ENCODE results near the gene SAMD5.

SAMD5 gene

DNA sequence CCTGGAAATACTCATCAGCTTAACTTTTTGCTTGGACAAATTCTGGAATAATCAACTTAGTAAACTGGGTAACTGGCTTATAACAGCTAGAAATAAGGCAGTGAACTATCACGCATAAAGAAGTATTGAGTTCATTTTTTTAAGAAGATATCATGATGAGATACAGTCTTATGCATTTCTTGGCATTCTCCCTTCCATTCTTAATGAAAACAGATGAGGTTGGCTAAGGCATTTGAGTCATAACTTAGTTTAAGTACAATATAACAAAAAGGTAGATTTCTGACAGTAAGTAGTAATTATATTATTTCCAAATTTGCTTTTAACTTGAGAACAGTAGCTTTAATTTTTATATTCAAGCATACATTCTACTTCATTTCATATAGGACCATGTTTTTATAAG, 56.1 kb downstream of the SAMD5 start:
- FAIRE-seq (no peak), DNase-seq (ENCODE audit: insufficient read length, low spot score) (no peak)

DNA sequence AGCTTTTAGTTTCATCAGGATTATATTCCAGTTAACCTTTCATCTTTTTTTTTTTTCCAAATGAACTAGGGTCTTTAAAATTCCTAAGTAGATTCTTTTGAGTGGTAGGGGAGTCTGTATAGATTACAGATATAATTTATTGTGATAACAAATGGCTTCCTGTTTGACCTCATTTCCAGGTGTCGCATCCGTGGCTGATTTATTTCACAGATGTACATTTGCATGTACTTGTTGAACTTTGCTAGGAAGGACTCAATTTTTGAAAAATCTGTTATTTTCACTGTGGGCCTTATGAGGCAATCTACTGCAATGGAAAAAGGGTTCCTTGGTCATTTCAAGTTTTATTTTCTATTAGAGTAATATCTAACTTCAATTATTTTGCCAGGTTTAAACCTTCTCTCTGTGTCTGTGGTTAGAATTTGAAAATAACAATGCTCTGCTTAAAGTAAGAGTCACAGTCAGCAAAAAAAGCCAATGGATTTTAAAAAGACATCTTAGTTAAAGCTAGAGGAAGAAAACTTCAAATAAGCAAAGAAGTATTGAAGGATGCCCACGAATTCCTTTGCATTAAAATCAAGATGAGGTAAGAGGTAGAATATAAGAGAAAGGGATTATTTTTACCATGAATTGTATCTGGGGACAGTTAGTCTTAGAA, 57.9 kb downstream of the SAMD5 start:
- DNase-seq (ENCODE audit: insufficient read length, low spot score) = no peak
- peak; percentile 40 for FAIRE-seq

DNA sequence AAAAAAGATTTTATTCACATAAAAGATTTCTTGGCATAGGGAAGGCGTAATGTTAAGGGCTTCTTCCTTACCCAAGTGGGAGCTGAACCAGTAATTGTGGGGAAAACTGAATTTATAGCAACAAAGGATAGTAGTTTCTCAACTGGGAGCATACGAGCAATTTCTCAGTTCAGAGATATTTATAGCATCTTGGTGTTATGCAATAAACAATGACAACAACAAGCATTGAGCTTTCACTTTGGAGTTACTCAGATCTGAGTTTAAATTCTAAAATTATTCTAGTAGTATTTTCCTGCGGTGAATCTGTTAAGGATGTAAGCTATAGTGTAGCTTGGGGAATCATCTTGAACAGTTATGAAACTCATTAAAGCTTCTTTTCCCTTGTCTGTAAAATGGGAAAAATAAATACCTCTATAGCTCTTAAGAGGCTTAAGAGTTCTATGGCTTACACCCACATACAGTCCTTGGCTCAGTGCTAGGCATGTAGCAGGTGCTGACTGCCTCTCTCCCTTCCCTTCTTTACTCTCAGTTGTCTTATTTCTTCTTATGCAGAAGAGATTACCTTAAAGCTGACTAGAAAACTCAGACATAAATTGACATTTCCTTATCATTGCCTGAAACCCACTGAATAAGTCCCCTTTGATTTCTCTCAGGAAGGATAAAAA, 58.8 kb downstream of the SAMD5 start:
- DNase-seq (ENCODE audit: insufficient read length, low spot score) = no peak
- no peak for FAIRE-seq

DNA sequence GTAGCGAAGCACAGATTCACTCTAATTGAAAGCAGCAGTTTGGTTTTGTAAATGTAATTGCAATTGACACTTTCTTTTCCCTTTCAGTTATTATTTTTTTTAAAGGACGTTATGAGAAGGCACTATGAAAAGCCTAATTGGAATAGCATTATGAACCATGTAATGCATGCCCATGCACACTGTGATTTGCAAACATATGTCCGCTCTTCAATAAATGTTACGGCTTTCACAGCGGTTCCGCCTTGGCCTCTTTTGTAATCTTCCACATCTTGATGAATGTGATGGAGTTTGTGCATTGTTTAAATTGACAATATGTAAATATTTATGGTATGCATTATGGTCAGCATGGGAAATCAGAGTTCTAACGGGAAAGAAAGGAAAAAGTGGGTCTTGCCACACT, 61.3 kb downstream of the SAMD5 start:
- no peak for FAIRE-seq
- no peak for DNase-seq (ENCODE audit: insufficient read length, low spot score)

DNA sequence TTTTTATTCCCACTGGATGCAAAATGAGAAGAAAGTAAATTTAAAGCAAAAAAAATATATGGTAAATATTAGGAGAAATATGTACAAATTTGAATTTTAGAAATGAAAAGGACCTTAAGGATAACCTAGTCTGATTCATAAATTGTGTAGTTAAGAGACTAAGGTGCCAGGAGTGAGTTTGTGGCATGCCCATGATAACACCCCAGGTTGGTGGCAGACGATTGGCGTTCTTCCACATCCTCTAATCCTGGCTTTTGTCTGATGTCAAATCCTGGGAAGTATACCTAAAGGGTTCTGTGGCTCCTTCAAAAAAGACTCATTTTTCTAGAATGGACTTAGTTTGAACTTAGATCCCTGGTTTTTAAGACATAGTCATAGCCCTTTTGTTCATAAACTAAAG, 62.2 kb downstream of the SAMD5 start:
- FAIRE-seq = no peak
- DNase-seq (ENCODE audit: insufficient read length, low spot score) = no peak

DNA sequence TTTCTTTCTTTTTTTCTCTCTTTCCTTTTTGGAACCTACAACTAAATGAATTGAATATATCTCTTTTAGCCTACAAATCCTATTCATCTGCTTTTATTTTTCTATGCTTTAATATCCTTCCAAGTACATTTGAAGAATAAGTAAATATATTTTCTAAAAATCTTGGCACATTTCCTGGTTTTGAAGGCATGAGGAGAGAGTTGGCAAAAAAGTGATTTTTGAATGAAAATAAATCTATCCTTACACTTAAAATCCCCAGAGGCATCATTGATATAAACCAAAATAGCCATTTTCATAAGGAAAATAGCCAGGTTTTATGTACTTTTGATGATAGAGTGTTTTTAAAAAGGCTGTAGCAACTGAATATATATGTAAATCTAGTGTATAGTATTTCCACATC, 69.0 kb downstream of the SAMD5 start:
- FAIRE-seq = no peak
- DNase-seq (ENCODE audit: insufficient read length, low spot score) = no peak

DNA sequence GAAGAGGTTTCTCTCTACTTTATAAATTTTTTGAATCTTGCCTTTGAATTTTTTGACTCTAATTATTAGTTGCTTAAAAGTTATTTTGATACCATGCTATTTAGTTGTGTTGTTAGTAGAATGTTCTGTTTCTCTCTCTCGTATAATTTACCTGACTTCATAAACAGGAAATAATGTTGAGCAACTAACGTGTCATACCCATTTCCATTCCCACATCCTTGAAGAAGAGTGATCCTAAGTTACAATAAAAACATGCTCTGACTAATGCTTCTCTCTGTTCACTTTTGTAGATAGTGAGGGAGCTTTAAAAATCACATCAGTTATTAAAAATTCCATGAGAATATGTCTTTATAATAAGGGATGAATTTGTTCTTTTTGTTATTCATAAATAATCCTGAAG, 69.7 kb downstream of the SAMD5 start:
- DNase-seq (ENCODE audit: insufficient read length, low spot score) = no peak

DNA sequence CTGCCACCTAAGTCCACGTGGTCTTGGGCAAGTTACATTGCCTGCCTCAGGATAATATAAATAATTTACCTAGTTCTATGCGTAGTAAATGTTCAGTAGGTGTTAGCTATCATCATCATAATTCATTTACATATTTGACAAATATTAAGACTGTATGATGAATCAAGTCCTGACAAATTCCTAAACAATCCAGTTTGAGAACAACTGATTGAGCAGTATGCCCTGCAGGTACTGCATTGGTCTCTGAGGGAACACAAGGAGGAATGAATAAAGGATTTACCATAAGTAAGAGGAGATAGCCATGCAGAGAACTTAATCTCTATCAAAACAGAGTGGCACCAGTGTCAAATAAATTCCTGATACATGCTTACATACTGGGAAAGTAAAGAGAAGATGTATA, 70.4 kb downstream of the SAMD5 start:
- FAIRE-seq = no peak
- DNase-seq (ENCODE audit: insufficient read length, low spot score) = no peak

More for the DNA sequence above, 69.7 kb downstream of the SAMD5 start:
- FAIRE-seq = no peak

DNA sequence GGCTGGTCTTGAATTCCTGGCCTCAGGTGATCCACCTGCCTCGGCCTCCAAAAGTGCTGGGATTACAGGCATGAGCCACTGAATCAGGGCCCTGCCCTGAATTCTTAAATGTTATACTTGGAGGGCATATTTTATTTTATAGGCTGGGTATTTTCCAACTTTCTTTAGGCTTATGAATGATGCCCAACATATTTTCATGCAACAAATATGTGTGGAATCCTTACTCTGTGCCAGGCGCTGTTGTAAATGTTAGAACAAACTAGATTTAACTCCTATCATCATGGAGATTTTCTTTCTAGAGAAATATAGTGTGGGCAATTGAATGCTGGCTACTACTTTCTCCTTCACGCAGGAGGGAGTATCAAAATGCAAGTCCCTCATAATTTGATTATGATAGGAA, 71.2 kb downstream of the SAMD5 start:
- FAIRE-seq (no peak), DNase-seq (ENCODE audit: insufficient read length, low spot score) (no peak)

DNA sequence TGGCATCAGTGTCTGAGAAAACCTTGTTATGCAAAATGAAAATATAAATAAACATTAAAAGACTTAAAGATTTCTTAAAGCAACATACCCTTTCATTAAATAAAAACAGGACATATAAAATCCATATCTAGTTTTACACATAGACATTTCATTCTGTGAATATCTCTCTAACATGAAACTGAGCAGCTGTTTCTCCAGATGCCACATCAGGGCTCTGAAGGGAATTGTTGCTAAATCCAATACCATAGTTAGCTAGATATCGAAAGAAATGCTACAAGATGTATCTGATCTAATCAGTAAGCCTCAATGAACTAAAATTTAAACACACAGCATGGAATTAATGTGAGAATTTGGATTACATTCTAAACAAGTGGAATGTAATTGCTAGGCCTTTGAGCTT, 74.5 kb downstream of the SAMD5 start:
- DNase-seq (ENCODE audit: insufficient read length, low spot score) = no peak
- no peak for FAIRE-seq

DNA sequence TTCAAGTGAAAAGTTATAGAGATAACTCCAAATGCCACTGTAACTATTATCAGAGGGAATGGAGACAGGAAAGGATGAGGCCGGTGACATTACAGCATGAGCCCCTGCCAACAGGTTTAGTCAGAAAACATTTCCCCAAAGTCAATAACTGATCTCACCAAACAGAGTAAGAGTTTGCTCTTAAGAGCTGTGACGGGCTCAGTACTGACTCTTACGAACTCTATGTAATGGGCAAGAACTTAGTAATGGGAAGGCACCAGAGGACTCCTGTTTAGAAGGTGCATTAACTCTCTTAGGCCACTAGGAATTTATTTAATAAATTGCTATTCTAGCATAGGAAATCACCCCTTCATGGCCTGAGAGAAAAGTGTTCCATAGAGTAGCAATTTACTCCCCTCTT, 76.8 kb downstream of the SAMD5 start:
- DNase-seq (ENCODE audit: insufficient read length, low spot score) (no peak), FAIRE-seq (no peak)

DNA sequence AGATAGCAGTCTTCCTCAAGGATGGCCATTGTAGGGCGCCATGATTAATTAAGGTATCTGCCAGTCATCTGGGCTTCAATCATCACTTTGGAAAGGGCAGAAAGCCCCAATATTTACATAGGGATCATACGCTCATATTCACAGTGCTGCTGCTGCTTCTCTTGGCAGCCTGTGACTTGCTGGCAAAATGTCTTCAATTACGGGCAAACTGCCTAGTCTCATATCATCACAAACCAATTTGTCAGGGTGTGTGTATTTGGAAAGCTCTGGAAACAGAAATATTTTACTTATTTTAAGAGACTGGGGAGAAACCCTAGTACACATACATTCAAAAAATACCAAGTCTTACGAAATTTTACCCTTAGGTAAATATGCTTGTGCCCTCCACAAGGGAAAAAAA, 77.6 kb downstream of the SAMD5 start:
- no peak for DNase-seq (ENCODE audit: insufficient read length, low spot score)
- no peak for FAIRE-seq

DNA sequence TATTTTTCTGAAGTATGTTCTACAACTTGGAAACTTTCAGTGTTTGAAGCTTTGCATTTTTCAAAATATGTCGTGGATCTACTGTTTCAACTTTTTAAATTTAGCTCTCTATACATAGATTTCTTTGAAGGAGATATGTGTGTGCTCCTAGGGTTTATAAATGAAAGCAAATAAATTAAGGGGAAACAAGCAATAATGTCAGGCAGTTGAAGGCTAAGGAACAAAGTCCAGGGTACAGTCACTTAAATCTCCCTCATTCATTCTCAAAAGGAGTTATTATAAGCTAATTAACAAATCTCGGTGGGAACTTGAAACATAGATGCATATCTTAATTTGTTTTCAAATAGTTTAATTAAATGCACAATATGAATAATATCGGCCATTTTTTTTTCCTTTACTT, 79.4 kb downstream of the SAMD5 start:
- DNase-seq (ENCODE audit: insufficient read length, low spot score) (no peak), FAIRE-seq (no peak)

DNA sequence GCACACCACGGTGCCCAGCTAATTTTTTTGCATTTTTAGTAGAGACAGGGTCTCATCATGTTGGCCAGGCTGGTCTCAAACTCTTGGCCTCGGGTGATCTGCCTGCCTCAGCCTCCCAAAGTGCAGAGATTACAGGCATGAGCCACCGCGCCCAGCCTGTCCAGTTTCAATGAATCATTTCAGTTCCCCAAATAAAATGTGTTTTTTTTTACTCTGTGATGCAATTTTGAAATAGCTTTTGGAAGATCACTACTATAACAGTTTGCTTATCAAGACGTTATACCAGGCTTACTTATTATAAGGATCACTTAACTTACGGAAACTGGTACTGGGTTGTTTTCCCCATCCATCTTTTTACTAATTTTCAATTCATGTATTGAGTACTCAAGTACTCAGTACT, 80.0 kb downstream of the SAMD5 start:
- FAIRE-seq (no peak), DNase-seq (ENCODE audit: insufficient read length, low spot score) (no peak)

DNA sequence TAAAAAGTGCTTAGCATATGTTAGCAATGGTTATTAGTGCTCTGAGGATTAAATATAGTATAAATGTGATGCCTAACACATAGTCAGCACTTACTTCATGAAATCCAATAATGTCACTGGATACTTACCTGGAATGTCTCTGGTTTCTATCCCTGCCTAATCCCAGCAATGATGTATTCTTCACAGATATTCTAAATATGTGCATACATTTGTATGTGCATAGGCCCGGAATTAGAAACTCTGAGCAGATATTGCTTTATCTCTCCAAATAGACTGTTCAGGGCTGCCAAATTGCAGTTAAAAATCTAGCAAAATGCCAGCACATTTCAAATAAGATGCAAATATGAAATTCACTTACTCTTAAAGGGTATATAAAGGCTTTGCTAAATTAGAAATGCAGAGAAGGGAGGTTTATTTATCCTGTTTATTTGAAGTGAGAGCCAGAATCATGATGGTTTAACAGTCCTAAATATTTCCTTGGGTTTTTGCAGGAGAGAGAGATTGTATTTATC, 81.3 kb downstream of the SAMD5 start:
- FAIRE-seq = no peak
- no peak for DNase-seq (ENCODE audit: insufficient read length, low spot score)

DNA sequence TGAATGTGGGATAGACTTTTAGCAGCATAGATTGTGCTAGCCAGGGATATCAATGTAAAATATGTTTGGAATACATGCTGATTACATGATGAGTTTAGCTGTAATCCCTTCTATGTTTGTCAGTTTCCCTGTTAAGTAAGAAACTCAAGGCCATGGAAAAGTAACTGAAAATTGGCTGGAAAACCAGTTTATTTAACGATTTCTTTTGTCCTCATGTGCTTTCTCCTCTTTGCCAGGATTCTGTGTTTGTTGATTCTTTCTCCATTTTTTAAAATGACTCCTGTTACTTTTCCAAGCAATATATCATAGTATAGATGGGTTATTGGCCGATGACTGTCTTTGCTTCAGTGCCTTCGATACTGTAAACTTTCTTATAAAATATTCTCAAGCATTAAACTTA, 87.5 kb downstream of the SAMD5 start:
- FAIRE-seq = no peak
- DNase-seq (ENCODE audit: insufficient read length, low spot score) = no peak

DNA sequence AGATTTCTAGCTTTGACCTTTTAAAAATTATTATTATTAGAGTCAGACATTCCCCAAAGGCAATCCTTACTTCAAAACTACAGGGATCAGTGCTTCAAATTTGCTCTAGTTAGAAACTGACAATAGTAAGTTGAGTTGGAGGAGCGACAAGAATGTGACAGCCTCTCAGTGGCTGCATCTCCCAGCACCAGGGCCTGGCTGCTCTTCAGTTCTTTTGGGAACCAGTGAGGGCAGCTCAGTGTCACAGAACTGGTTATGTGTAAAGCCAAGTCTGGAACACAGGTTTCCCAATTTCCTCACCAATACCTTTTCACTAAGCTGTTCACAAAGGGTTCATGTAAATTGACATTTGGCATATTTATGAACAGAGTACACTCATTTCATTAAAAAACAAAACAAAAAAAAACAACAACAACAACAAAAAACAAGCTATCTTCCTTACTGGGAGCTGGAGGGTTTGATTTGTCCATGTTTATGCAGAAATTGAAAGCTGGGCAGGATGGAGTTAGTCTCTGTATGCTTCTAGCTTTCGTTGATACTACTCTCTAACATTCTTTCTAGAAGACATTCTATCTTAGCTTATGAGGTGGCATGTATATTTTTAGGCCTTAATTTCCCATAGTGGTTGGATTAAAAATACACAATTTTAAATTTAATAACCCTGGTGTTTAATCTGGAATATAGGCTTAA, 95.0 kb downstream of the SAMD5 start:
- FAIRE-seq = no peak
- DNase-seq (ENCODE audit: insufficient read length, low spot score) = no peak

DNA sequence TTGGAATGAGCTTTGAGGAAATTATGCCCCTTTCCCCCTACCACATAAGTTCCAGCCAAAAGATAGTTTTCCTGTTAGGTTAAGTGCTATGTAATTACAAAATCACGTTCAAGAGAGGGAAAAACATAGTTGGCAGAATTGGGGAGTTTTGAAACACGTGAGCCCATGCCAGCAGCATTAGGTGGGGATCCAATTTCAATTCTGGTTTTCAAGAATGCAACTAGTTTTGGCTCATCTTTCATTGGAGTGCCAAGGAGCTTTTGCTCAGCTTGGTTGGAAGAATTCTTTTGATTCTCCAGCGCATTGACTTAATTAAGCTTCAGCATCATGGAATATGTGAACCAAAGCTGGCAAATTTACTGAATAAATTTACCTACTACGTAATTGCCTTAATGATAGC, 95.9 kb downstream of the SAMD5 start:
- FAIRE-seq = no peak
- no peak for DNase-seq (ENCODE audit: insufficient read length, low spot score)

DNA sequence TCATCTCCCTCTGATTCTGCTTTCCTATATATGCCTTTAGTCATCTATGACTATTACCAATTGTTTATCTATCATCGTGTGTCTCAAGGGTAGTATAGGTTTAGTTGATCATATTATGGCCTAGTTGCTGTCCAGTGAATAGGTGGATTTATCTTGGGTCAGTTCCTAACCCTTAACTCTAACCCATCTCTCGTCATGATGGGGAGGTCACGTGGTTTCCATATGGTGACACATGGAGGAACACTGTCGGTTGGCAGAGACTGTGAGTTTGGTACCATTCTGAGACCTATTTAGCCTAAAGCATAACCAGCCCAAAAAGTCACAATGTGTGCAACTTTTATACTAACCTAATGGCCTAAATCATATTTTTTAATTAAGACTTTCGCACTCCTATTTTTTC, 103.5 kb downstream of the SAMD5 start:
- DNase-seq (ENCODE audit: insufficient read length, low spot score) (no peak), FAIRE-seq (no peak)

DNA sequence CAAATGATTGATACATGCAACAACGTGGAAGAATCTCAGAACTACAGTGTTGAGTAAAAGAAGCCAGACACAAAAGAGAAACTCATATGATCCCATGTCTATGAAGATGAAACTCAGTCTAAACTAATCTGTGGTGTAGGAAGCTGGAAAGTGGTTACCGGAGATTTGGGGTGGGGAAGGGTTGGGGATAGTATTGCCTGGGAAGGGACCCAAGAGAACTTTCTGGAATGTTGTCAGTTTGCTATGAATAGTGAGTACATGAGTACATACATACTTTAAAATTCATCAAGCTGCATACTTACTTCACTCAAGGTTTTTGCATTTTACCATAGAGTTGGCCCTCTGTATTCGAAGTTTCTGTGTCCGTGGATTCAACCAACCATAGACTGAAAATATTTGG, 106.0 kb downstream of the SAMD5 start:
- no peak for DNase-seq (ENCODE audit: insufficient read length, low spot score)
- no peak for FAIRE-seq

DNA sequence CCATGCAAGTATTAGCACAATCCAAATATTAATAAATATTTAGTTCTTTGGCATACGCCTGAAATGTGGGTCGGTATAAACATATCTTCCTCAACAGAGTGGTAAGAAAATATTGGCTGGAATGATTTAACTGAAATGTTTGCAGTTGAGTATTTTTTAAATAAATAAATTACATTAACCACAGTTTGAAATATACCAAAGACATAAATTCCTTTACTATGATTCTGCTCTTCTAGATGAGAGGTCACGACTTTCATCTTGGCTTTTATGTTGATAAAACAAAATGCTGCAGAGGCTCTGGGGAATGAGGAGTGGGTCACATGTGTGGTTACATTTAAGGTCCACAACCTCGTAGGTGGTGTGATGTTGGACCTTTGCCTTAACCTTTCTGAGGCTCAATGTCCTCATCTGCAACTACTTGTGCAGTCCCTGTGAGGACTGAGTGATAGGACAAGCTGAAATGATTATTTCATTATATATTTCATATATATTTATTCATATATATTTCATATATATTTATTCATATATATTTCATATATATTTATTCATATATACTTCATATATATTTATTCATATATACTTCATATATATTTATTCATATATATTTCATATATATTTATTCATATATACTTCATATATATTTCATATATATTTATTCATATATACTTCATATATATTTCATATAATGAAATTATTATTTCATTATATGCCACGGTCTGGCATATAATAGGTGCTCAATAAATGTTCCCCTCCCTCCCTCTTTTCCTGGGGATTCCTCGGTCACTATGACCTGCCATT, 107.4 kb downstream of the SAMD5 start:
- no peak for FAIRE-seq
- DNase-seq (ENCODE audit: insufficient read length, low spot score) = no peak

All from GM19239 (cell line).